Progenitor cell of endocrine pancreas (in vitro differentiated cells): ENCODE results near the gene TACC2. TPM values are rescaled to one million over a fixed set of nuclear protein-coding genes. Genes with fewer than 3 reads are reported as not detected.

Source experiments
- DNase-seq: peaks from one replicate; pipeline ENCODE4 v3.0.0; 2021; ENCODE audit warnings: low spot score; ENCODE audit not compliant: unreplicated experiment
- H3K27ac Mint-ChIP-seq: 2 replicates; pipeline ENCODE4 v1.8.0; 2021; ENCODE audit warnings: mild to moderate bottlenecking, moderate library complexity, mixed read lengths
- H3K27me3 Mint-ChIP-seq: 2 replicates; pipeline ENCODE4 v1.8.0; 2021; ENCODE audit warnings: mixed read lengths
- H3K36me3 Mint-ChIP-seq: 2 replicates; pipeline ENCODE4 v1.8.0; 2022; ENCODE audit warnings: mixed read lengths; ENCODE audit not compliant: insufficient read depth
- H3K4me1 Mint-ChIP-seq: 2 replicates; pipeline ENCODE4 v1.8.0; 2021; ENCODE audit warnings: low read depth, mixed read lengths
- H3K4me3 Mint-ChIP-seq: 2 replicates; pipeline ENCODE4 v1.8.0; 2021; ENCODE audit warnings: low read depth, mild to moderate bottlenecking, moderate library complexity, mixed read lengths
- H3K9me3 Mint-ChIP-seq: 2 replicates; pipeline ENCODE4 v1.8.0; 2021; ENCODE audit warnings: low read depth, mixed read lengths
- total RNA-seq: library from RNA; stranded (reverse); gene quantifications from 2 replicates; pipeline ENCODE4 v1.2.1, GENCODE V29; 2021
- TF ChIP-seq, protein P1 (sequence below): fragments of 200-600 bp; sonication (generic); IDR thresholded peaks from one replicate; pipeline ENCODE4 v1.5.0; 2021; ENCODE audit warnings: antibody characterized with exemption, mild to moderate bottlenecking; ENCODE audit not compliant: unreplicated experiment

Gene TACC2
- total RNA-seq, 1 donor from 2014 or later = 60.4 TPM

DNA sequence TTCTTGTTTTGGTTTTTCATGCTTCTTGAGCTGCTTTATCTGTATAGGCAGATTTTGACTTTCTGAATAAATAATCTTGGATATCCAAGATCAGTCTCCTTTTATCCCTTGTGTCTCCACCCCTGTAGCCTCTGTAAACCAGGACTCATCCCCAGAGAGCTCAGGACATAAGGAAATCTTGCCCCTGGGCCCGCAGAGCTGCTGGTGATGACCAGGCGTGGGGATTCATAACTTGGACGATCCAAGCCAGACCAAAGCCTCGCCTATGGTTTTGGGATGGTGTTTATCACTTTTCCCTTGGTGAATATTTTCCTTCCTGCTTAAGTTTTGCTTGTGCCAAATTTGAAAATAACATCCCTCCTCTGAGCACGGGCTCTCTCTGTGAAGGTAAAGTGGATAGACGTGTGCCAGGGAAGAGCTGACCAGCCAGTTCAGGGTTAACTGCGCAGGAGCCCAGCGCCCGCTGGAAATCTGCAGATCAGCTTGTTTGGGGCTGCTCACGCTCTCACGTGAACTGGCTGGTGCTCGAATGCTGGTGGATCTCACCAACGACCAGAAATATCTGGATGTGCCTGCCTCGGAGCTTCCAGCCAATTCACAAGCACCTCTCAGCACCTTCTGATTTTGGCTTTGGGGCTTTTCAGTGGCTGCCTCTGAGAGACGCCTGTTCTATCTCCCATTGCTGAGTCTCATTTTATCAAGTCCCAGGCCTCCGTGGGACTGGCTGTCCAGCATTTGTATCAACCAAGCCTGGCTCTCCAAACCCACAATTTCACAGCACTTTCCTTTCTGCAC, 150.1 kb downstream of the TACC2 start:
- Mint-ChIP-seq H3K9me3 (no peaks in the 10 kb centered on the region), H3K4me1 (peaks cover 12% of the 10 kb centered on the region), H3K27me3 (no peaks in the 10 kb centered on the region), H3K4me3 (no peak overlapping the region), H3K27ac (peak overlapping the region; percentile 17), H3K36me3 (peaks cover 4% of the 10 kb centered on the region)
- DNase-seq = no peak
- TF ChIP-seq, protein P1, sequence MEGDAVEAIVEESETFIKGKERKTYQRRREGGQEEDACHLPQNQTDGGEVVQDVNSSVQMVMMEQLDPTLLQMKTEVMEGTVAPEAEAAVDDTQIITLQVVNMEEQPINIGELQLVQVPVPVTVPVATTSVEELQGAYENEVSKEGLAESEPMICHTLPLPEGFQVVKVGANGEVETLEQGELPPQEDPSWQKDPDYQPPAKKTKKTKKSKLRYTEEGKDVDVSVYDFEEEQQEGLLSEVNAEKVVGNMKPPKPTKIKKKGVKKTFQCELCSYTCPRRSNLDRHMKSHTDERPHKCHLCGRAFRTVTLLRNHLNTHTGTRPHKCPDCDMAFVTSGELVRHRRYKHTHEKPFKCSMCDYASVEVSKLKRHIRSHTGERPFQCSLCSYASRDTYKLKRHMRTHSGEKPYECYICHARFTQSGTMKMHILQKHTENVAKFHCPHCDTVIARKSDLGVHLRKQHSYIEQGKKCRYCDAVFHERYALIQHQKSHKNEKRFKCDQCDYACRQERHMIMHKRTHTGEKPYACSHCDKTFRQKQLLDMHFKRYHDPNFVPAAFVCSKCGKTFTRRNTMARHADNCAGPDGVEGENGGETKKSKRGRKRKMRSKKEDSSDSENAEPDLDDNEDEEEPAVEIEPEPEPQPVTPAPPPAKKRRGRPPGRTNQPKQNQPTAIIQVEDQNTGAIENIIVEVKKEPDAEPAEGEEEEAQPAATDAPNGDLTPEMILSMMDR = no peak

DNA sequence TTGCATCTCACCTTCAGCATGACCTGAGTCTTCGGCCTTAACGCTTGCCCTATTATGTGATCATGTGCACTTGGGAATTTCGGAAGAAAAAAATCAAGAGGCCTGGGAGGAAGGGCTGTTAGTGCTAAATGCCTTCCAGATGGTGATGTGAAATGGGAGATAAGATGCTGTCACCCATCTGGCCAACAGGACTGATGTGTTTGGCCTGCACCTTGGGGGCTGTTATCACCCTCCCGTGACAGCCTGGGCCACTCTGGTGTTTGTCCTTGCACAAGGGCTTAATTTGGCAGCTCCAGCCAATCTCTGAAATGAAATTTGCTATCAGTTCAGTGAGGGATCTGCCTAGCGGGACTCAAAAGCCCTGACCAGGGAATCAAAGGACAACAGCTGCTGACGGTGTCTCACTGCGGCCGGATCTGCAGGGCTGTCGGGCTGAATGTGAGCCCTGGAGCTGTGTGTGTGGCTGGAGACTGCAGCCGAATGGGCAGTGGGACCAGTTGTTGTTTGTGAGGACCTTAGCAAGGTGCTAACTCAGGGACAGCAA, 150.7 kb downstream of the TACC2 start:
- no peaks in the 10 kb centered on the region for H3K9me3 Mint-ChIP-seq
- H3K27ac Mint-ChIP-seq = peak overlapping the region; percentile 17
- TF ChIP-seq, protein P1 = no peak
- peaks cover 9% of the 10 kb centered on the region for H3K36me3 Mint-ChIP-seq
- no peaks in the 10 kb centered on the region for H3K27me3 Mint-ChIP-seq
- DNase-seq = no peak
- no peak overlapping the region for H3K4me3 Mint-ChIP-seq
- peaks cover 12% of the 10 kb centered on the region for H3K4me1 Mint-ChIP-seq

DNA sequence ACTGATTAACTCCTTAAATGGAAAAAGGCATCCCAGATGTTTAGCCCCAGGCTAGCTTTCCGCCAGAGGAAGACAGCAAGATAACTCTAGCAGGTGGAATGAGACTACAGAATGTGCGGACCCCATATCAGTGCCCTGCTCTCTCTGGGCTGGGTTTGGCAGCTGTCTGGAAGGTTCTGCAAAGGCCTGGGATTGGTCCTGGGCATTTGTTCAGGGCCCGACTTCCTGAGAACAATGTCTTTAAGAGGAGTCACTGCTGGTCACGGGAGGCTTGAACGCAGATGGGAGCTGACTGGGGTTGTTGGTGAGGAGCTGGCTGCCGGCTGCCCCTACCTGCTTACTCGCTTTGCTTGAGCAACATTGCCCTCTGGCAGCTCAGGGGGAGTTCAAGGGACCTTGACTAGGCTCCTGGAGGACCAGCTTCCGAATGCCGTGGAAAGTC, 151.5 kb downstream of the TACC2 start:
- H3K27ac Mint-ChIP-seq = peak overlapping the region; percentile 78
- DNase-seq = no peak
- peaks cover 8% of the 10 kb centered on the region for H3K9me3 Mint-ChIP-seq
- TF ChIP-seq, protein P1 = no peak
- peak overlapping the region; percentile 21 for H3K4me3 Mint-ChIP-seq
- no peaks in the 10 kb centered on the region for H3K27me3 Mint-ChIP-seq
- H3K36me3 Mint-ChIP-seq = peaks cover 17% of the 10 kb centered on the region
- peaks cover 12% of the 10 kb centered on the region for H3K4me1 Mint-ChIP-seq

DNA sequence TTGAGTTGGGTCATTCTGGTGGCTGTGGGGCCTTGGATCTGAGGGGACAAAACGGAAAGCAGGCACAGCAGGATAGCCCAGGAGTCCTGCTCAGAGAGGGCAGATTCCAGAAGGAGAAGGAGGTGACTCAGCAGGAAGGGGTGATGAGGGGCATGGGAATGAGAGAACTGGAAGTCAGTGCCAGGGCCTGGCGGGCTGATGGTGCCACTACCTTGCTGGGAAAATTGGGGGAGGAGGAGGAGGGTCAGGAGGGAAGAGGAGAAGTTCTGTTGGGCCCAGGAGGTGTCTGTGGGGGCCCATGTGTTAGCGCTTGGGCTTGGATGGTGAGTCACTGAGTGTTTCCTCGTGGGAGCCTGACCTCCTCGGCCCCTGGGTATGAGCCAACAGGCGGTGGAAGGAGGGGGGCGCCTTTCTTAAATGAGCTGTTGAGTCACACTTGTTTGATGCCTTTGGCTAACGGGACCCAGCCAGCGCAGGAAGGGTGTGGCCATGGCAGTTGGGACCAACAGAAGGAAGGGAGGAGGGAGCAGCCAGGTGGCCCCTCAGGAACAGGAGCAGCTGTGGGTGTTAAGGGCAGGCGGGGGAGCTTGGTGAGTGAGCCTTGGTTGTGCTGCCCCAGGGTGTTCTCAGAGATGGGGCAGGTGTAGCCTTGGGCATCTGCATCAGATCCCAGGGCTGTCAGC, 152.1 kb downstream of the TACC2 start:
- Mint-ChIP-seq H3K4me1 (peaks cover 12% of the 10 kb centered on the region), H3K36me3 (peaks cover 22% of the 10 kb centered on the region), H3K27me3 (no peaks in the 10 kb centered on the region), H3K27ac (peak overlapping the region; percentile 78), H3K4me3 (no peak overlapping the region), H3K9me3 (peaks cover 8% of the 10 kb centered on the region)
- TF ChIP-seq, protein P1 = no peak
- DNase-seq = no peak

DNA sequence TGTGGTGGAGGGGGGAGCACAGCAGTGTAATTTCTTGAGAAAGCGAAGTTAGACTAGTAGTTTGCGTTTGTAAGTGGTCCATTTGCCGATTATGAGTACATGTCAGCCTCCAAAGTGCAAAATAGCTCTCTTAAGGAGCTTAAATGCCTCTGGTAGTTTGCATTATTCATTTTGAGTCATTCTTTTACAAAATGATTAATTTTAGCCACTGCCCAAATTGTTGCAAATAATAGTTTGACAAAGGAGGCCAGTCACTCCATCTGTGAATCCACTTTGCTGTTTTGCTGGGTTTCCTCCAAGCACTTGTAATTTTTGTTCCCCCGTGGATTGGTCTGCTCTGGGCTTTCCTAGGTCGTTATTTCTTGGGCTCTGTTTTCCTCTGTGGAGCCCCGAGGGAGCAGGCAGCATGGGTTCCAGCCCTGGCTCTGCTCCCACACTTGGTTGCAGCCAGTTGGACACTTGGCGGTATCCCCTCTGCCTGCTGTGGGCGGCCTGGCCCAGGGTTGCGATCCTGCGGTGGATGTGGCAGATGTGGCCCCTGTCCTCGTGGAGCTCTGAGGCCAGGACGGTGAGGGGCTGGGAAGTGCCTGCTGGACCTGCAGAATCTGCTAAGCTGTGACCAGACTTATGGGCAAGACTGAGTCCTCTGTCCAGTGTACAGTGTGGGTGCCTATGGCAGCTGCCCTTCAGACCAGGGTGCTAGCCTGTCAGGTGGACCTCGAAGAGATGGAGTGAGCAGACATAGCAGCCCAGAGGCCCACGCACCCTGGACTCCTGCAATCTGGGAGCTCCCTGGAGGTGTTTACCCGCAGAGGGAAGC, 153.1 kb downstream of the TACC2 start:
- Mint-ChIP-seq H3K27ac (no peak overlapping the region), H3K27me3 (no peaks in the 10 kb centered on the region), H3K4me3 (no peak overlapping the region), H3K36me3 (peaks cover 28% of the 10 kb centered on the region), H3K9me3 (peaks cover 8% of the 10 kb centered on the region), H3K4me1 (peaks cover 13% of the 10 kb centered on the region)
- TF ChIP-seq, protein P1 = no peak
- no peak for DNase-seq
